HUDEP-2 (cell line): ENCODE measurements around the gene MCF2L.

Source experiments
- DNase-seq, 76 experiments: peaks; one replicate each; lab custom pipeline; 2025; ENCODE audit not compliant: unreplicated experiment in 76 of 76; lab: John Stamatoyannopoulos, UW

The MCF2L gene, protein sequence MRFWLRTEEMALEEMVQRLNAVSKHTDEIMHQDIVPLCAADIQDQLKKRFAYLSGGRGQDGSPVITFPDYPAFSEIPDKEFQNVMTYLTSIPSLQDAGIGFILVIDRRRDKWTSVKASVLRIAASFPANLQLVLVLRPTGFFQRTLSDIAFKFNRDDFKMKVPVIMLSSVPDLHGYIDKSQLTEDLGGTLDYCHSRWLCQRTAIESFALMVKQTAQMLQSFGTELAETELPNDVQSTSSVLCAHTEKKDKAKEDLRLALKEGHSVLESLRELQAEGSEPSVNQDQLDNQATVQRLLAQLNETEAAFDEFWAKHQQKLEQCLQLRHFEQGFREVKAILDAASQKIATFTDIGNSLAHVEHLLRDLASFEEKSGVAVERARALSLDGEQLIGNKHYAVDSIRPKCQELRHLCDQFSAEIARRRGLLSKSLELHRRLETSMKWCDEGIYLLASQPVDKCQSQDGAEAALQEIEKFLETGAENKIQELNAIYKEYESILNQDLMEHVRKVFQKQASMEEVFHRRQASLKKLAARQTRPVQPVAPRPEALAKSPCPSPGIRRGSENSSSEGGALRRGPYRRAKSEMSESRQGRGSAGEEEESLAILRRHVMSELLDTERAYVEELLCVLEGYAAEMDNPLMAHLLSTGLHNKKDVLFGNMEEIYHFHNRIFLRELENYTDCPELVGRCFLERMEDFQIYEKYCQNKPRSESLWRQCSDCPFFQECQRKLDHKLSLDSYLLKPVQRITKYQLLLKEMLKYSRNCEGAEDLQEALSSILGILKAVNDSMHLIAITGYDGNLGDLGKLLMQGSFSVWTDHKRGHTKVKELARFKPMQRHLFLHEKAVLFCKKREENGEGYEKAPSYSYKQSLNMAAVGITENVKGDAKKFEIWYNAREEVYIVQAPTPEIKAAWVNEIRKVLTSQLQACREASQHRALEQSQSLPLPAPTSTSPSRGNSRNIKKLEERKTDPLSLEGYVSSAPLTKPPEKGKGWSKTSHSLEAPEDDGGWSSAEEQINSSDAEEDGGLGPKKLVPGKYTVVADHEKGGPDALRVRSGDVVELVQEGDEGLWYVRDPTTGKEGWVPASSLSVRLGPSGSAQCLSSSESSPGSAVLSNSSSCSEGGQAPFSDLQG

GRCh38 chr13:112968910-112969691 lies at the start of gene MCF2L:
Gene MCF2L (plus strand): TSS chr13:112969214. CDS start chr13:112969380, 166 bp downstream.
- no peak for DNase-seq

DNA sequence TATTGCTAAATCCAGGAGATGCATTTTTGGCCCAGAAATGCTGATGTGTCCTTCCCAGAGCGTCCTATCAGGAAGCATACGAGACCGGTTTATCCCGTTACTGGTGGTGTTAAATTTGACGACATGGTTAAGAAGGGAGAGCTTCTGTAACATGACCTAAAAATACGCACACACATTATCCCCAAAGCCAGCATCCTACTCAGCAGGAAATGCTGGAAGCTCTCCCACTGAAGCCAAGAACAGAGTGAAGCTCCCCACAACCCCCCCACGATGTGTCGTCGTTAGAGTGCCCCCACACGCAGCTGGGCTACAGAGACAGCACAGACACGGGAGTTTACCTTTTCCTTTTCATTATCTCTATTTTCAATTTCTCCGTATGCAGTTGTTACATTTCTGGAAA lies 45.1 kb upstream of the MCF2L start:
- DNase-seq = no peak

GRCh38 chr13:112924365-112924764 lies 44.6 kb upstream of the MCF2L start:
- no peak for DNase-seq

DNA sequence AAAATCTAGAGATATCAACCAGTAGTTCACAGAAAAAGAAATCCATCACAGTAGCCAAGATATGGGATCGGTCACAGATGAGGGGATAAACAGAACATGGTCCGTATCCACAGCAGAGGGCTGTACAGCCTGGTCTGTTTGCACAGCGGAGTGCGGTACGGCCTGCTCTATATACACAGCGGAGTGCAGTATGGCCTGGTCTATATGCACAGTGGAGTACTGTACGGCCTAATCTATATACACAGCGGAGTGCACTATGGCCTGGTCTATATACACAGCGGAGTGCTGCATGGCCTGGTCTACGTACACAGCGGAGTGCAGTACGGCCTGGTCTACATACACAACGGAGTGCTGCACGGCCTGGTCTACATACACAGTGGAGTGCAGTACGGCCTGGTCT lies 43.0 kb upstream of the MCF2L start:
- DNase-seq = no peak

DNA sequence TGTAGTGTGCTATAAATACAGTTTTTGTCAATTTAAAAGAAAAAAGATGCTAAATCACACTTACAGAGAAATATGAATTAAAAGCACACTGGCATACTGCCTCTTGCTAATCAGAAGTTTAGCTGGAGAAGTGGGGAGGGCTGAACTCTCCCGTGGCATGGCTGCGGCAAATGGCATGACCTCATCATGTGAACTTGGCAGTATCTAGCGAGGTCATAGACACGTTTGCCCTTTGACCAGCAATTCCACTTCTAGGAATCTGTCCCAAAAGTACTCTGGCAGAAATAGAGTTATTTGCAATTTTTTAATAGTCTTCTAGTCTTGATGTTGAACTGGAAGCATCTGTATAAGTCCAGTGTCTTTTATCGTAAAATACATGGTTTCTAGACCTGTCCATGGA lies 42.0 kb upstream of the MCF2L start:
- no peak for DNase-seq

- no peak for DNase-seq
These were observed 40.7 kb upstream of the MCF2L start for GRCh38 chr13:112928020-112928971.

- no peak for DNase-seq
These were observed 39.8 kb upstream of the MCF2L start for GRCh38 chr13:112928972-112929782.

DNA sequence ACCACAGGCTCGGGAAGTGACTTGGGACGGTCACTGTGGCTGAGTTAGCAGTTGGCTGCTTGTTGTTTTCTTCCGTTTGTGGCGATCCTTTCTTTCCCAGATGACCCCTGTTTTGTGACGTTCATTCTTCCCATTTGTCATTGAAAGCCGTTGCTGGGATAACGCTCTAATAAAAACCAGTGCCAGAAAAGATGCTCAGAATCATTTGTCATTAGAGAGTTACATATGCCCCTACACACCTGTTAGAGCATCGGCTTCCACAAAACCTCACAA lies 39.3 kb upstream of the MCF2L start:
- DNase-seq = no peak

GRCh38 chr13:112930192-112930591 lies 38.8 kb upstream of the MCF2L start:
- no peak for DNase-seq

DNA sequence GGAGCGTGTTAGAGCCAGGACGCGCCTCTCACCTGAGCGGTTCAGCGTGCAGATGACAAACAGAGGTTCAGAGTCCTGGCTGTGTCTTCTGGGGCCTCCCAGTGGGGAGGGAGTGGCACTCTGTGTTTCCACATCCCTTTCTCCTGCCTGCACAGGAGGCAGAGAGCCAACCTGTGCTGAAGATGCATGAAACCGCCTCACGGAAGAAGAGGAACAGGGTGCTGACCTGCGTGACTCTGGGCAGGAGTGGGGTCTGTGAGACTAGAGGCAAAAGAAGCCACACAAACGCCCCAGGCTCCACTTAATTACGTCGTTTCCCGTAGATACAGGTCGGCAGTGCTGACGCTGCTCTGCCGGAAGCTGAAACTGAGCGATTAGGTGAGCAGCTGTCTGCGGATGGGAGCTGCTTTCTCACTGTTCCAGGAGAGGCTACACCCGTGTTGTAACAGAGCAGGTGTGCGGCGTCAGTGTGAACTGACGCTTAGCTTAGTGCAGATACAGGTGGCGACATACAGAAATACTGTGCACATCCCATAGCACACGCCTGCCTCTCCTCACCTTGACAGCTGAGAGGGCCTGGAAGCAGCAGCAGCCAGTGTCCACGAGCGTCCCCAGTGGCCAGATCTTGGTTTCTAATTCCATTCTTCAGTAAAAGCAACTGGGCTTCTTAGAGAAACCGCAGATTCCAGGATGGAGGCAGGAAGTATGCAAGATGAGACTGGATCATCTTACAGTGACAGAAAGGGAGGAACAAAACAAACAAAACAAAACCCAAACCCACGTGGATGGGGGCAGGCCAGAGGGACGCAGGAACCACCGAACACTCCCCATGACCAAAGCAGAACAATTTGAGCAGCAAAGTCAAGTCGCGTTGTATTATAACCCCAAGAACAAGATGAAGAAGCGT lies 37.7 kb upstream of the MCF2L start:
- peak in 1 of 76 experiments; percentile 12 for DNase-seq

DNA sequence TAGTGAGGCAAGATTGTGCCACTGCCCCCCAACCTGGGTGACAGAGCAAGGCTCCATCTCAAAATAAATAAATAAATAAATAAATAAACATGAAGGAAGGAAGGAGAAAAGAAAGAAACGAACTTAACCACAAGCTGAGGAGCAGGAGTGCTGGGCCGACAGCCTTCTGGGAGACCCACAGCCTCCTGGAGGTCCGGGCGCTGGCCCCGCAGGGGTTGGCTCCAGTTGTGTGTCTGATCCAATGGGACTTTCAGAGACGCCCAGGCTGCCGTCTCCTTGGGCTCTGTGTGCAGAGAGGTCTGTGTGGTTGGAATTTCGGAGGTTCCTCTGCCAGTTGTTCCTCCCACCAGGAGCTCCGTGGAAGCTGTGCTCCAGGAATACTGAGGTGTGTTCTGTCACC lies 36.0 kb upstream of the MCF2L start:
- DNase-seq = no peak

DNA sequence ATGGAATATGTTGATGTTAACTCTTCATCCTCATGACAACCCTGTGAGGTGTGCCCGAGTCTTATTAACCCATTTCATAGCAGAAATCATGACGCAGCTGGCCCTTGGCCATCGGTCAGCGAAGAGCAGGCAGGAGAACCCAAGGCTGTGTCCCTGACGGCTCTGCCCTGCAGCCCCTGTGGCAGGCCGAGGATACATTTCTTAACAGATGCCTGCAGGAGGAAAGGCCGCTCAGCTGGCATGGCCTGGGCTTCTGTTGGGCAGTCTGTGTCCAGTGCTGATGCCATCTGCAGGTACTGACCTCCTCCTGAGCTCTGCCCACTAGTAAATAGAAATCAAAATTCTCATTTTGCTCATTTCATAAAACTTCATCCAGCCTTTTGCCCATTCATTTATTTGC lies 35.4 kb upstream of the MCF2L start:
- no peak for DNase-seq

DNA sequence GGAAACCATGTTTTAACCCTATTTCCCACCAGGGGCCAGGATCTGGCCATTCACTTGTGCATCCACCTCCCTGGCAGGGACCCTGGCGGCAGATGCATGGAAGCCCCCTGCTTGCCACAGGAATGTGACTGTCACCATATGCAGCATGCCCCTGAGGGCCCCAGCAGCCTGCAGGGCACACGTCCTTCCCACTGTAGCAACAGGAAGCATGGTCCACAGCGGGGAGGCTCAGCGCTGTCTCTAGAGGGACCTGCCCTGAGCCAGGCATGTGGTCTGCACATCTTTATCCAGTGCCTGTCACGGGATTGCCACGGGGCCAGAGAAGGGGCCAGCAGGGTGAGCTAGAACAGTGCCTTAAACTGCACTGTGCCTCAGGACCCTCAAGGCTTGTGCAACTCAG lies 34.9 kb upstream of the MCF2L start:
- no peak for DNase-seq

DNA sequence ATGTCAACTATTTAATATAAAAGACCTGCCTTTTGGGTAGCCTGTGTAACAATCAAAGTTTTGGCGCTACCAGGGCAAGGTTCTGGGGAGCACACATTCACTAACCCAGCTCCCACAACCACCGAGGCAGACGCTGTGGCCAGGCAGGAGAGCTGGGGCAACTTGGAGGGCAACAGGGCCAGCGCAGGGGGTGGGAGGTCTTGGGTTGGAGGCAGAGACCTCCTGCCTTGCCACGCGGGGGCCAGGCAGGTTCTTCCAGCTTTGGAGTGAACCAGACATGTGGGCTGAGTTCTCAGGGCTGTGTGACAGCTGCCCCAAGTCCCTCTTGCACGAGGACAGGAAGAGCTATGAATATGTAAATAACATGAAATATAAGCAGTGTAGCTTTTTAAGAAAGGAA lies 30.3 kb upstream of the MCF2L start:
- DNase-seq = no peak

DNA sequence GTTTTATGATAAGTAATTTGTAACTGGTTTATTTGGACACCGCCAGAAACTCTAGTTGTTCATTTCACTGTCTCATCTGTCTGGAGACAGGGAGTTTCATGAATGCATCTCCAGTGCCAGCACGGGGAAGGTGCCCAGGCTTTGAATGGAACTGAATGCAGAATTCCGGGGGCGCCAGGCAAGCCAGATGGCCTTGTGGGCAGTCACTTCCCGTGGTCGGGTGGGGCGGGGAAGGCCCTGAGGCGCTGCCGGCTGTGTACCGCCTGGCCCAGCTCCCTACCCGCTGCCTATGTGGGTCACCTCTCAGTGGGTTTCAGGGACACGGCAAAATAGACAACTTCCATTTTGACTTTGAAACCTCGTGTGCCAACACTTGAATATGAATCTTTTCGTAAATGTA lies 28.8 kb upstream of the MCF2L start:
- no peak for DNase-seq

DNA sequence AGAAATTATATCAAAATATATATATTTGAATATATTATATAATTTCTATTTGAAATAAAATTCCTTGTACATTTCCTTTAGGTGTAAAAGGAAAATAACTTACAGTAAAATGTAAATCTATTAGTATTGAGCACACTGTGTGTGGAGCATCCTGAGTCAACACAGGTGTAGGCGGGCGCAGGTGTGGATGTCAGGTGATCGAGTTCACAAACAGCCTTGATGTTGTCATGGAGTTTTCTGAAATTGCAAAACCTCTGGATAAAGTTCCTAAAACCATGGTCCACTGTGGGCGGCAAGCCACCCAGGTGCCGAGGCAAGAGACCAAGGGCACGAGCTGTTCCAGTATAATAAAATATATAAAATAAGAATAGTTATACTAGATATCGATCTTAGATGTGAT lies 27.7 kb upstream of the MCF2L start:
- DNase-seq = no peak

DNA sequence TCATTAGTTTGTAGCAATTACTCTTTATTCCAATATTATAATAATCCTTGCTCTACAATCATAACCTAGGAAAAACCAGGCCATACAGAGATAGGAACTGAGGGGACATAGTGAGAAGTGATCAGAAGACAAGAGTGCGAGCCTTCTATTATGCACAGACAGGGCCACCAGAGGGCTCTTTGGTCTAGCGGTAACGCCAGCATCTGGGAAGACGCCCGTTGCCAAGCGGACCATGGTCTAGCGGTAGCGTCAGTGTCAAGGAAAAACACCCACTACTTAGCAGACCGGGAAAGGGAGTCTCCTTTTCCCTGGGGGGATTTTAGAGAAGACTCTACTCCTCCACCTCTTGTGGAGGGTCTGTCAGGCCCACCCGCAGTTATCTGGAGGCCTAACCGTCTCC lies 27.2 kb upstream of the MCF2L start:
- DNase-seq = peak in 5 of 76 experiments; percentile 28 to 36 (median 34)
